NCI-H146 (cell line): ENCODE measurements around the gene DHX38.

Source experiments
- DNase-seq: peaks from one replicate; lab custom pipeline; 2025; lab: John Stamatoyannopoulos, UW

Gene DHX38

GRCh38 chr16:72122308-72122707 lies 28.7 kb downstream of the DHX38 start:
- DNase-seq: no peak

- DNase-seq: no peak
Observed at GRCh38 chr16:72122916-72123315, 29.3 kb downstream of the DHX38 start.

GRCh38 chr16:72123426-72123825 lies 29.8 kb downstream of the DHX38 start:
- no peak for DNase-seq

GRCh38 chr16:72124148-72124547 lies 30.5 kb downstream of the DHX38 start:
- no peak for DNase-seq

GRCh38 chr16:72124761-72125634 lies 31.4 kb downstream of the DHX38 start:
- DNase-seq: peak; percentile 75

- no peak for DNase-seq
Observed at GRCh38 chr16:72125635-72126428, 32.2 kb downstream of the DHX38 start.

GRCh38 chr16:72126429-72126765 lies 32.8 kb downstream of the DHX38 start:
- no peak for DNase-seq

GRCh38 chr16:72128701-72129100 lies 35.1 kb downstream of the DHX38 start:
- DNase-seq: no peak

- DNase-seq: no peak
Observed at GRCh38 chr16:72129976-72130656, 36.5 kb downstream of the DHX38 start.

GRCh38 chr16:72131036-72131435 lies 37.4 kb downstream of the DHX38 start:
- no peak for DNase-seq

- DNase-seq: no peak
Observed at GRCh38 chr16:72132726-72133125, 39.1 kb downstream of the DHX38 start.

GRCh38 chr16:72134507-72134906 lies 40.9 kb downstream of the DHX38 start:
- no peak for DNase-seq

GRCh38 chr16:72137380-72138063 lies 43.9 kb downstream of the DHX38 start:
- DNase-seq: peak; percentile 11

- no peak for DNase-seq
Observed at GRCh38 chr16:72138064-72138572, 44.5 kb downstream of the DHX38 start.

- no peak for DNase-seq
Observed at GRCh38 chr16:72139908-72140307, 46.3 kb downstream of the DHX38 start.

- DNase-seq: no peak
Observed at GRCh38 chr16:72142476-72142875, 48.8 kb downstream of the DHX38 start.

GRCh38 chr16:72149676-72150464 lies 56.2 kb downstream of the DHX38 start:
- no peak for DNase-seq

- DNase-seq: no peak
Observed at GRCh38 chr16:72159386-72159785, 65.7 kb downstream of the DHX38 start.

- DNase-seq: no peak
Observed at GRCh38 chr16:72159801-72160200, 66.2 kb downstream of the DHX38 start.

- no peak for DNase-seq
Observed at GRCh38 chr16:72162105-72162692, 68.6 kb downstream of the DHX38 start.
